Uterus (tissue), 2 donors: ENCODE results near the gene CD1C.

Experiments
- POLR2A ChIP-seq, 2 donors: fragments of 450-650 bp; IDR thresholded peaks; one replicate each; pipeline ENCODE4 v1.6.1; 2016; ENCODE audit warnings: antibody characterized with exemption in 2 of 2, mild to moderate bottlenecking in 1 of 2, moderate library complexity in 1 of 2
- TF ChIP-seq, protein P1 (sequence below), 4 experiments: fragments of 200-600 bp in 2 of 4; fragments of 450-650 bp in 2 of 4; sonication (generic) in 2 of 4; IDR thresholded peaks; one replicate each; pipeline ENCODE4 v1.5.1; 2016 to 2019; ENCODE audit warnings: antibody characterized with exemption in 4 of 4, mild to moderate bottlenecking in 2 of 4, moderate library complexity in 1 of 4

DNA sequence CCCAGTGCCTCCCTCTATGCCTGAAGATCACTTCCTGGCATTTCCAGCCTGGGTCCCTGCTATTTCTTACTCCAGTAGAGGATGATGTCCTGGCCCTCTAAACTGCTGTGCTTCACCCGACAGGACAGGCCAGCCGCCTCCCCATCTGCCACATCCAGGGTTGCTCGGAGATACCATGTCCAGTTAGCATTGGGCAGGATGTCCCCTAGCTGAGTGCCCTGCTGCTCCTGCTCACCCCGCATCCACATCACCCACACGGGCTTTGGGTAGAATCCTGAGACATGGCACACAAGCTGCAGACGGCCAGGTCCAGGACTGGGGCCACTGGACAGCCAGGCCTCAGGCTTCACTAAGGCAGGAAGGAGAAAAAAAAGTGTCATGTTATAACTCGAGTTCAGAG, 39.6 kb downstream of the CD1C start:
- TF ChIP-seq, protein P1, sequence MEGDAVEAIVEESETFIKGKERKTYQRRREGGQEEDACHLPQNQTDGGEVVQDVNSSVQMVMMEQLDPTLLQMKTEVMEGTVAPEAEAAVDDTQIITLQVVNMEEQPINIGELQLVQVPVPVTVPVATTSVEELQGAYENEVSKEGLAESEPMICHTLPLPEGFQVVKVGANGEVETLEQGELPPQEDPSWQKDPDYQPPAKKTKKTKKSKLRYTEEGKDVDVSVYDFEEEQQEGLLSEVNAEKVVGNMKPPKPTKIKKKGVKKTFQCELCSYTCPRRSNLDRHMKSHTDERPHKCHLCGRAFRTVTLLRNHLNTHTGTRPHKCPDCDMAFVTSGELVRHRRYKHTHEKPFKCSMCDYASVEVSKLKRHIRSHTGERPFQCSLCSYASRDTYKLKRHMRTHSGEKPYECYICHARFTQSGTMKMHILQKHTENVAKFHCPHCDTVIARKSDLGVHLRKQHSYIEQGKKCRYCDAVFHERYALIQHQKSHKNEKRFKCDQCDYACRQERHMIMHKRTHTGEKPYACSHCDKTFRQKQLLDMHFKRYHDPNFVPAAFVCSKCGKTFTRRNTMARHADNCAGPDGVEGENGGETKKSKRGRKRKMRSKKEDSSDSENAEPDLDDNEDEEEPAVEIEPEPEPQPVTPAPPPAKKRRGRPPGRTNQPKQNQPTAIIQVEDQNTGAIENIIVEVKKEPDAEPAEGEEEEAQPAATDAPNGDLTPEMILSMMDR (IDR thresholded peaks at IDR 0.05): no peak
- no peak for TF ChIP-seq POLR2A (IDR thresholded peaks at IDR 0.05)
